Omental fat pad (tissue), 4 donors: ENCODE measurements around the gene MAPT. TPM values are rescaled to one million over a fixed set of nuclear protein-coding genes. Genes with fewer than 3 reads are reported as not detected.

Source experiments
- ATAC-seq: fragments of 150-250 bp; one replicate; pipeline ENCODE4 v1.9.1; 2016; ENCODE audit warnings: mild to moderate bottlenecking, moderate library complexity; ENCODE audit not compliant: low FRiP score
- DNase-seq: peaks from one replicate; pipeline ENCODE4 v3.0.0-alpha.2; 2019; ENCODE audit warnings: low spot score
- total RNA-seq, 4 donors: library from RNA; depleted of rRNA; stranded (reverse); fragments of >200 nt; gene quantifications; one replicate each; pipeline ENCODE4 v1.1.0, GENCODE V29; 2016
- TF ChIP-seq, protein P1 (sequence below), 3 donors: fragments of 450-650 bp; IDR thresholded peaks; one replicate each; pipeline ENCODE4 v1.5.1; 2016 to 2017; ENCODE audit warnings: antibody characterized with exemption in 3 of 3, mild to moderate bottlenecking in 3 of 3, moderate library complexity in 2 of 3

MAPT gene
- total RNA-seq, 4 donors from 2014 or later: 4.3 to 18.2 (median 6.4) TPM

DNA sequence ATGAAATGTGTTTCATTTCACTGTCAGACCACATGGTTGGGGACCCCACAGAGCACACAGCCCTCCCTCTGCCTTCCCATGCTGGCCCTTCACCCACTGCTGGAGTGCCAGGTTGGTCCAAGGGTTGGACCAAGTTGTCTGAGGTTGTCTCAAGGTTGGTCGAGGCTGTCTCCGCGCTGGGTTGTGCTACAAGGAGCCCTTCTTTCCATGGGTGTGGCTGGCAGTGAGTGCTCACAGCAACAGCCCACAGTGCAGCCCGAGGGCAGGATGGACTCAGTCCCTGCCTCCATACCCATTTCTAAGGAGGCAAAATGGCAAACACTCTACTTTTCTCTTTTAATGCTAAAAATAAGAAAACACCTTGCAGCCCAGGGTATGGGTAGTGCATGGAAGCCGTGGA is 68.9 kb downstream of the MAPT start:
- DNase-seq: no peak
- no peak for ATAC-seq
- TF ChIP-seq, protein P1, sequence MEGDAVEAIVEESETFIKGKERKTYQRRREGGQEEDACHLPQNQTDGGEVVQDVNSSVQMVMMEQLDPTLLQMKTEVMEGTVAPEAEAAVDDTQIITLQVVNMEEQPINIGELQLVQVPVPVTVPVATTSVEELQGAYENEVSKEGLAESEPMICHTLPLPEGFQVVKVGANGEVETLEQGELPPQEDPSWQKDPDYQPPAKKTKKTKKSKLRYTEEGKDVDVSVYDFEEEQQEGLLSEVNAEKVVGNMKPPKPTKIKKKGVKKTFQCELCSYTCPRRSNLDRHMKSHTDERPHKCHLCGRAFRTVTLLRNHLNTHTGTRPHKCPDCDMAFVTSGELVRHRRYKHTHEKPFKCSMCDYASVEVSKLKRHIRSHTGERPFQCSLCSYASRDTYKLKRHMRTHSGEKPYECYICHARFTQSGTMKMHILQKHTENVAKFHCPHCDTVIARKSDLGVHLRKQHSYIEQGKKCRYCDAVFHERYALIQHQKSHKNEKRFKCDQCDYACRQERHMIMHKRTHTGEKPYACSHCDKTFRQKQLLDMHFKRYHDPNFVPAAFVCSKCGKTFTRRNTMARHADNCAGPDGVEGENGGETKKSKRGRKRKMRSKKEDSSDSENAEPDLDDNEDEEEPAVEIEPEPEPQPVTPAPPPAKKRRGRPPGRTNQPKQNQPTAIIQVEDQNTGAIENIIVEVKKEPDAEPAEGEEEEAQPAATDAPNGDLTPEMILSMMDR (IDR thresholded peaks at IDR 0.05): no peak

DNA sequence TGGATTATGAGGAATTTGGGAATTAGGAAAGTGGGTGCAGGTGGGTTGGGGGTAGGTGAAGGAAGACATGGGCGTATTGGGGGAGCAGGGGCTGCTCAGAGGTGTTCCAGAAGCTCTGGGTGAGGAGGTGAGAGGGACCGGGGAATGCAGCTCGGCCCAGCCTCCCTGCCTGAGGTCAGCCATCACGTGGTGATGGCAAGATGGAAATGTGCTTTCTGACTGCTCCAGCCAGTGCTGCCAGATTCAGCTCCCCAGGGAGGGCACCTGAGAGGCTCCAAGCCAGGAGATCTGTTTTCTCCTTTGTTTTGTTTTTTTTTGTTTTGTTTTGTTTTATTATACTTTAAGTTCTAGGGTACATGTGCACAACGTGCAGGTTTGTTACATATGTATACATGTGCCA is 69.5 kb downstream of the MAPT start:
- ATAC-seq (no peak), DNase-seq (no peak)
- TF ChIP-seq, protein P1 (IDR thresholded peaks at IDR 0.05): no peak

DNA sequence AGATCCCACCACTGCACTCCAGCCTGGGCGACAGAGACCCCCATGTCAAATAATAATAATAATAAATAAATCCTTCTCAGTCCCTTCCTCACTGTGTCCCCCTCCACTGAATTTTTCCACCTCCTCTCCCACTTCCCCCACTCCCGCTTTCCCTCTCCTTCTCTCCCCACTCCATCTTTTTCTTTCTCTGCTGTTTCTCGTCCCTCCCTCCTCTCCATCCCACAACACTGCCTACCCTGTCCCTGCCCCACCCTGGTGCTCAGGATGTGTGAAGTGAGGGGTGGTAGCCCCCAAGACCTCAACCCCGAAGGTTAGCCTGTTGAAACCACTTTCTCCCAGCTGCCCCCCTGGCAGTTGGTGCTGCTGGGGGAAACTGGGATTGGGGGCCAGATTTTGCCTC is 70.3 kb downstream of the MAPT start:
- no peak for ATAC-seq
- TF ChIP-seq, protein P1 (IDR thresholded peaks at IDR 0.05): no peak
- DNase-seq: no peak

DNA sequence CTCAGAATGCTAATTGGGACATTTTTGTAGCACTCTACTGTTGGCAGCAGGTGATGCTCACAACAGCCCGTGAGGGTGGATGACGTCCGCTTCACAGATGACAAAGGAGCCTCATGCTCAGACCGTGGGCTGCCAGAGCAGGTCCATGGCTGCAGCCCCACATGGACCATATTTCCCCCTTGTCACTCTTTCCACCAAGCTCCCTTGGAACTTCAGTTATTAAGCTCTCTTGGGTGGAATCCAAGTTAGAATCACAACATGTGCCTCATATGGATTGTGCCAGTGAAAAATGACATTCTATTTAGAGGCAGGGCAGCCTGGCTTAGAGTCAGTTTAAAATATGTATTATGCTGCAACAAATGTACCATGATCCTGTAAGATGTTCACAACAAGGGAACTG is 71.5 kb downstream of the MAPT start:
- ATAC-seq (no peak), DNase-seq (no peak)

DNA sequence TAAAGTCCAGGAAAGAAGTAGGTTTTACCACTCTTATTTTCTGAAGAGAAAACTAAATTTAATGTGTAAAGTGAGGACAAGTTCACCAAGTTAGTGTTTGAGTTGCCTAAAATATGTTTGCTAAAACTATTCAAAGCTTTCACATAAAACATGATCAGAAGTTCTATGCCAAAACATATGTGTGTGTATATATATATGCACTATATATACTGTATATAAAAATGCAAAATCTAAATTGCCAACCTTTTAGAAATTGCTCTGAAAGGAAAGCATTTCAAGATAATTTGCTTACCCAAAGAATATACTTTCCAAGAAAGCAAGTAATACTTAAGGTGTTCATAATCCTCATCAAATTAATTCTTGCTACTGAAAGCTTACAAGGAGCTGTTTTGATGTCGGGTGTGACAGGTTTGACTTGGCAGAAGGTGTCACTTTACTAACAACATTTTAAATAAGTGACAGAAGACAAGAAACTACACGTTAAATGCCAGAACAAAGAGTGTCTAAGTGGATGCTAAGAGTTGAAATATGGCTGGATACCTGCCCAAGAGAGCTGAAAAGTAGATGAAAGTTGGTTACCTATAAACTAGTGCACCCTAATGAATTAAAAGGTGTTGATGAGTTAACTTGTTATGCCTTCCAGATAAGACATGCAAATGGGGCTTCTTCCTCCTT is 72.4 kb downstream of the MAPT start:
- DNase-seq (no peak), ATAC-seq (no peak)
- TF ChIP-seq, protein P1 (IDR thresholded peaks at IDR 0.05): no peak

More for the DNA sequence above, 71.5 kb downstream of the MAPT start:
- TF ChIP-seq, protein P1 (IDR thresholded peaks at IDR 0.05): no peak

DNA sequence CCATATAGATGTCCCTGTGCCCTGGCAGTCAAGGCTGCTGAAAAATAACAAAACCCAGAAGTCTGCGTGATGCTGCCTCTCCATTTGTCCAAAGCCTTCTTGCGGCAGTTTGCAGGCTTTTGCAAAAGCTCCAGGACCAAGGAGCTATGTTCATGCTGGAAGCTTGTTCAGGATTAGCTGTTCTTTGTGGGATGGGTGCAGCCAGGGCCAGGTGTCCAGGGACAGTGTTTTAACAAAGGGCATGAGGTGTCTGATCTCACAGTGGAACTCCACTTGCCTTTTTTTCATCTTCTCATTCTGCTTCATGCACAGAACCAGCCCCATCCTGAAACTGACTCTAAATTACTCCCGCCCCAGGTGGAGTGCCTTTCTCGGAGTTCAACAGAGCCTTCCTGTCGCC is 73.0 kb downstream of the MAPT start:
- ATAC-seq (no peak), DNase-seq (no peak)
- TF ChIP-seq, protein P1 (IDR thresholded peaks at IDR 0.05): no peak

DNA sequence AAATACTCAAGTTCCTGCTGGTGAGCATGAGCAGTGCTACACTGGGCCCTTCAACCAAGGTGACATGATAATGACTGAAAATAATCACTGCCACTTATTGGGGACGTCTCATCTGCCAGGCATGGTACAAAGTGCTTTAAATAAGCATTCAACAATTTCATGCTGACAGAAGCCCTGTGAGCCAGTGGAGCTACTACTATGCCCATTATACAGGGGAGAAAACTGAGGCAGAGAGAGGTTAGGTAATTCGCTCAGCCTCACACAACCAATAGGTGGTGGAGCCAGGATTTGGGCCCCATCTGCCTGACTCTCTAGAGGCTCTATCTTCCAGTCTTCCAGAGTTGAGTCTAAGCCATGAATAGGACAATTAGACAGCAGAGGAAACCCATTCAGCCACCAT is 74.4 kb downstream of the MAPT start:
- DNase-seq: no peak
- no peak for ATAC-seq
- TF ChIP-seq, protein P1 (IDR thresholded peaks at IDR 0.05): no peak
